HG02840 (cell line): ENCODE data around the gene EBF3.

Experiments
- ATAC-seq: cut with Tn5 transposase; IDR thresholded peaks from one replicate; pipeline ENCODE4 v1.9.1; 2021; ENCODE audit warnings: mild to moderate bottlenecking, moderate library complexity, moderate number of reproducible peaks; ENCODE audit not compliant: unreplicated experiment, low FRiP score

Gene EBF3

GRCh38 chr10:129960481-129961156 lies 3.5 kb downstream of the EBF3 start:
- no peak for ATAC-seq

- ATAC-seq = no peak
Observed at GRCh38 chr10:129959544-129960480, 4.3 kb downstream of the EBF3 start.

DNA sequence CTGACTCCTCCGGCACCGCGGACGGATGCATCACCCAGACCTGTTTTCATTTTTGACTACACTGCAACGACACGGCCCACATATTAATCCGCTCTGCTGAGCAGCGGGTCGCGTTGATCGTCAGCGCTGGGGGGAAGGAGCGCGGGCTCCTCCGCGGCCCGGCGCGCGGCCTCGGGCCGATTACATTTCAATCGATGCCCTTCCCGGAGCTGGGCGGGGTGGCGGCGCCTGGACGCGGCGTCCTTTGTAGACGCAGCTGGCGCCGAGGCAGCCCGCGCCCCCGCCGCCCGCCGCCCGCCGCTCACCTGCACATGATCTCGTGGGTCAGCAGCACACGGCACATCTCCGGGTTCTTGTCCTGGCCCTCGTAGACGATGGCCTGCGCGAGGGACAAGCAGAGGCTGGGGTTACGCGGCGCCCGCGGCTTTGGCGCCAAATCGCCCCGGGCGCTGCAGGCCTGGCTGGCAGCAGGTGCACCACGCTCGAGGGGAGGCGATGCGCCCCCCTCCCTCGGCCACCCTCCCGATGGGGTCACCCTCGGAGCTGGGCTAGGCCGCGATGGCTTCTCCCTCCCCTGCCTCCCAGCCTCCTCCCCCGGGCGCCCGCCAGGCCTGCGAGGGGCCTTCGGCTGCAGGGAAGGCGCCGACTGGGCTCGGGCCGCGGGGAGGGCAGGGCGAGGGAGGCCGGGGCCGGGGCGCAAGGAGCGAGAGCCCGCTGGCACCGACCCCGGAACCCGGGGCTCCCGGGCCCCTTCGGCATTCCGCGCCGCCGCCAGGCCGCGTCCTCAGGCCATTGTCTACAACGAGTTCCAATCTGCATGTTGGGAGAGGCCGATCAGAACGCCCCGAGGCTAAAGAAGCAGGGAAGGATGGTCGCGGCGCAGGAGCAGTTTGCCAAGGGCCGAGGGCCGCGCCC lies 5.2 kb downstream of the EBF3 start:
- no peak for ATAC-seq

- no peak for ATAC-seq
Observed at GRCh38 chr10:129958148-129958628, 5.9 kb downstream of the EBF3 start.

DNA sequence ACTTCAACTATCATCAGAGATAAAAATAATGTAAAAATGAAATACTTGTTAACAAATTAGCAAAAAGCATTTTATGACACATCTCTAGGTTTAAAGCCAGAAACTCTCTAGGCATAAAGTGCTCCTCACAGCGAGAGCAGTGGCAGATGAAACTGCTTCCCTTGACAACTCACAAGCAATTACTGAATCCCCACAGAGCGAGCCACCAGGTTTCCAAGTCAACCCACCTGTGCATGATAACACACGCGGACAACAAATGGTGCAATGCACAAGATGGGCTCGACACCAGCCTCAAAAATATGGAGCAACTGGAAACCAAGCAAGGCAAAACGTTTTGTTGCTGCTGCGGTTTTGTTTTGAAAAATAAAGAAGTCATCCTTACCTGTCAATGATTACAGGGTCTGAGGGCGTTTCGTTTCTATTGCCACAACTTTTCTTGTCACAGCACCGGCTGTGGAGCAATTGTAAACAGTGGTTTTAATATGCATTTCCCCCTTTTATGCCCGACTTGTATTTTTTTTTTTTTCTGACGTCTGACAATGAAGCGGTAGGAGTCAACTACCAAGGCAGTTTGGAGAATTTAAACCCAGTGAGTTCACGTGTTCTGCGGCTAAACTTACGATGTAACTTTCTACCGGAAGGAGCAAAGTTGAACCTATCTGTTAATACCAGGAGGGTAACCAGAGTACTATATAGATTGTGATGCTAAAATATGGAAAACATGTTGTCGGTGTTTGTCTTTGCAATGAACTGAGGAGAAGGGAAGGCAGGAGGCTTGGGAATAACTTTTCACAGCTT lies 7.0 kb downstream of the EBF3 start:
- ATAC-seq = no peak

DNA sequence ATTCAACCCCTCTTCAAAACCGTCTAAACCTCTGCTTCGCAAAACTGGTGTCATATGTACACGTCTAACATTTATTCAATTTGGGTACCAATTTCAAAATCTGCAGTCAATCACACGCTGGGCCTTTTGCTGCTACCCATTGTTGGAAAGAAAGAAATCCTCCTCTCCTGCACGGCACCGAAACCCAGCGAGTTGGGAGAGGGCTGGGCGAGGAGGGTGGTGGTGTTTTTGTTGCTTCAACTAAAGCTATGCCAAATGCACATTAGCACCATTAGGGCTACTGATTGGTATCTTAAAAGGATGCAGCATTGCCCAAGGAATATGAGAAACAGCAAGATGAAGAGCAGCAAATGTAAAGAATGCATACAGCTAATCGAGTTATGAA lies 7.8 kb downstream of the EBF3 start:
- ATAC-seq = no peak

- ATAC-seq = no peak
Observed at GRCh38 chr10:129955601-129956285, 8.3 kb downstream of the EBF3 start.

- ATAC-seq = no peak
Observed at GRCh38 chr10:129954492-129955315, 9.4 kb downstream of the EBF3 start.

DNA sequence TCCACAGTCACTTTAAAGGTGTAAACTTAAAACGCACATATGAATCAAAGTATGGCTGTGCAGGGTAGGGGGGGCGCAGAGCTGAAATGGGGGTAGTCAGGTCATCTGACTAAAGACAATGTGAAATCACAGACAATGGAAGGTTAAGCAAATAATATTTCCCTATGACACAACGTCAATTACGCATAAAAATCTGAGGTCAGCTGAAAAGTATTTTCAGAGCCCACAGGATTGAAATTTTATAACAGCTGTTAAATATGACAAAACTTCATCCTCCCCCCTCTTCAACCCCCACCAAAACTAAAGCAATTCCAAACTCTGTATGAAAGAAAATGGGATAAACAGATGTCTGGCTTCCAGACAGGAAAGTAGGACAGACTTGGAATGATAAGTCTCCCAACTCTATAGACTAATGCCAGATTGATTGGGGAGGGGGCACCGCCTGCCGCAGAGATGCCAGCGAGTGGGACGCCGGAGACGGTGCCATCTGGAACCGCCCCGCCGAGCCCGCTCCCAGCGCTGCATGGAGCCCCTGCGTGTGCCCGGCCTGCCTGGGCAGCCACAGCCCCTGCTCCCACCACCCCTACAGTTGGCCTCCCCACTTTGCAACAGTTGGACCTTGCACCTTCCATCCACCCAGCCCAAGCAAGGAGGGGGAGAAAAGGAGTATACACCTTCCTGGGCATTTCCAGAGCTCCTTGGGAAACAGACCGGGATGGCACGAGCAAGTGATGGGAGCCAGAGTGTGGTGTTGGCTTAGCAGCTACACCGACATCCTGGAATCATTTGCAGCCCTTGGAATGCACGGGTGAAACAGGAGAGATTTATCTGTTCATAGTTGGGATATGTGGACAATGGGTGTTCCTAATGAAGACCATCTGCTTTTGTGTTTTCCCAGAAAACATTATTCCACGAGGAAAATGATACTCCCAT lies 10.7 kb downstream of the EBF3 start:
- no peak for ATAC-seq

DNA sequence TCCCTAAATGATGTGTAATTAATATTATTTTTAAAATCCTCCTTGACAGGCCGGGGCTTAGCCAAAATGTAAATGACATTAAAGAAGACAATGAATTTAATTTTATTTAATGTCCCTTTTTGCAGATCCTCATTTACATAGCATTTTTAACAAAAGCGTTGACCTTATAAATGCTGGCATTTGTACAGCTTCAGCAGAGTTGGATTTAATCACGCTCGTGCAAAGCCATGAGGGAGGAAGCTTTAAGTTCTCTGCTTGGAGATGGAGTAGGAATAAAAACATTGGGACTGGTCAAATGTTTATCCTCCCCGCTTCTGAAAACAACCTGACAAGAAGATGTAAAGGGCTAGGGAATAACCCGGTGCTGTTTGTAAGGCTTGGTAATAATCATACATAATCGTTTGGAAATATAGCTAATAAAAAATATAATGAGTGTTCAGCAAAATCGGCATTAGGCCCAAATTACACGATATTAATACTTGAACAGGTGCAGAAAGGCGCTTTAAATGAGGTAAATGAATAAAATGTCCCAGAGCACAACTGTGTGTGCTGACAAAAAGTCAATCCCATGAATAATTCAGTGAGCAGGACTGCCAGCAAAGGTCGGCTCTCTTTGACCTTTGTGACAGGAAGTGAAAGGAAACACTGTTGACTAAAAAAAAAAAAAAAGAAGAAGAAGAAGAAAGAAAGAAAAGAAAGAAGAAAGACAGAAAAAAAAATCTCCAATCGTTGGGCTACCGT lies 11.5 kb downstream of the EBF3 start:
- ATAC-seq = no peak

GRCh38 chr10:129951970-129952265 lies 12.2 kb downstream of the EBF3 start:
- ATAC-seq = no peak

DNA sequence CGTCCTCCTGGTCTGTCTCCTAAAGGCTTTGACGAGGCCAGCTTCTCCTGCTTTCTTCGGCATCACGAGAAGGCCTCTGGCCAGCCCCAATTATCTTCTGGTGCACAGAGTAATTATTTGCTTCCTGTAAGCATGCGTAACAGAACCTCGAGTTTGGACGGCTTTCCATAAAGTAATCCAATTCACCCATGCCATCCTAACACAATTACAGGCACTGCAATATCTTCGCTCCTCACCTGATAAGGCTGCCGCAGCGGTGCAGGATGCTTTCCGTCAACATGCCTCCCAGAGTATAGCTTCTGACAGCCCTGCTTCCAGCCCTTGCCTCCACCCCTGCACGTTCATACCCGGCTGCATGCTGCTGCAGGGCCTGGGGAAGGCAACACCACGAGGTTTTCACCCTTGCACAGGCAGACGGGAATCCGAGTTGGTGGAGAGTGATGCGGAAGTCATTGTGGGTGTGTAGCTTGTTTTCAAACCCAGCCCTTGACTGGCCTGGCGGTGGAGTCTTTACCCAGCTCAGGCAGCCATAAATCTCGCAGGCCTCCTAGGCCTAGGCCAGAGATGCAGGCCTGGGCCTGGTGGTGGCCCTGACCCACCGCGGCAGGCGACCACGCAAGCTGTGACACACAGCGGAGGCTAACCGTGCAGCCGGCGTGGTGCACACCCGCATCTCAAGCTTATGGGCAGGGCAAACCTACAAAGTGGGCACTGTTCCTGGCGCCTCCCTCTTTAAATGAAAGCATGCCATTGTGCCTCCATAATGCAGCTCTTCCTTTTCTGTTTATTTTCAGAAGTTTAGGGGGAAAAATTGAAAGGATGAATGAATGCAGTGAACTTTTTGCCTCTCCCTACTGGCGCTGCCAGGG lies 12.7 kb downstream of the EBF3 start:
- ATAC-seq = no peak

DNA sequence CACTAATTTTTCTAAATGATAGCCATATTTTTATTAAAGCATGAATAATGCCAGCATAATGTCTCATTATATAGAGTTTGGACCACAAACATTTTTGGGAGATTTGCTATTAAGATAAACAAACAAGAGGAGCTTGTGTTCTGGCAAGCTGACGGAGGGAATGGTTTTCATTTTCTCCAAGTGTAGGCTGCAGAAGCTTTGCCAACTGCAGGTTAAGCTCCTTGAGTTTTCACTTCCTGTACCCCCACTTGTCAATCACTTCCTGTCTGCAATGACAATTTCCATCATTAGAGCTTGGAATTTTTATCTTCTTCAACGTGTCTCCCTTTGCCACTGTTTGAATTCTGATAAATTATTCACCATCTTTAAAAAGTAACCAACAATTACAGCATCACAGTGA lies 13.4 kb downstream of the EBF3 start:
- ATAC-seq = no peak

DNA sequence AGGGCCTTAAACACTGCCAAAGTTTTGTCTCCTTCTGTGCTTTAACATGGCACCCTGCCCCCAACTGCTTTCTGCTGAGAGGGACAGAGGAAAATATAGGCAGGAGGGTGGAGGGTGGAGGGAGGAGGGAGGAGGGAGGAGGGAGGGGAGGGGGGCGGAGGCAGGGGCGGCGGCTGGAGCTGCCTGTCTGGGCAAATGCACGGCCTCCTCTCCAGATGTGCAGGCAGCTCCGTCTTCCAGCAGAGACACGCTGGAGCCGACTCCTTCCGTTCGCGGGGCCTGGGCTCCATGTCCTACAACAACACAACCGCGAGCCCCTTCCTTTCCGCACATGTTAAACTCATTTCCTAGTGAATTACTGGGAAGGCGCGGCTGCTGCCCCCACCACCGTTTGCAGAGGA lies 14.2 kb downstream of the EBF3 start:
- no peak for ATAC-seq

DNA sequence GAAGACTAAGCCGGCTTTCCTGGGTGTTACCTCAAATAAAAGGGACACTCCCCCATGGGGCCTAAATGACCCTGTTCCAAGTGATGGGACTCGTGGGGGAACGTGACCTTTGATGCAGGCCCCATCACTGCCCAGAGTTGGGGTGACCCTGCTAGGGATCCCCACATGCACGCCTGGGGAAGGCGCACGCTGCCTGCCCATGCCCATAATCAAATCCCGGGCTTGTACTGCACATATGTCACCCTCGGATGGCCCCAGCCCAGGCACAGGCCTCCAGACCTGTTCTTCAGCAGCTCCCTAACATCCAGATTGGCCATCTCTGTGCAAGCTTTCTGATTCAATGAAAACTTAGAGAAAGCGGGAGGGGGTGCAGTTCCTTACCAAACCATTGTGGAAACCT lies 14.7 kb downstream of the EBF3 start:
- ATAC-seq = no peak

DNA sequence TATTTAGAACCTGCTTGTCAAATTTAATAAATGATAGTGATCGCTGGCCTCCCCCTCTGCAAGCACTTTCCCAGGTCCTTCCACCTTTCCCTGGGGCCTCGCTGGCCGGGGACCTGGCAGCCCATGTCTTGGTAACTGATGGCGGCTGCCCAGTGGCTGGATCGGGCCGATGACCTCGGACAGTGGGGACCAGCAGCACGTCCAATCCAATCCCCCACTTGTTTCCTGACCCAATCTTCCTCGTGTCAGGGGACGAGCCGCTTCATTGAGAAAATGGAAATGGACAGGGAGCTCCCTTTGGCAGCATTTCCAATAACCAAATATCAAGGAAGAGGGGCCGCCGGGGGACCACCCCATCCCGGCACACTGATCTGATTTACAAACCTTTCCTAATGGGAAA lies 17.2 kb downstream of the EBF3 start:
- no peak for ATAC-seq
